PC-3 (cell line): ENCODE measurements around the gene GJE1. TPM values are rescaled to one million over a fixed set of nuclear protein-coding genes. Genes with fewer than 3 reads are reported as not detected.

Experiments
- ATAC-seq: fragments of 200-7000 bp; cut with Tn5 transposase; 2 replicates; pipeline ENCODE4 v1.9.1; 2020; ENCODE audit warnings: mild to moderate bottlenecking, moderate library complexity
- BruUV-seq: library from RNA; stranded (reverse); fragments of 400-500 nt; replicated peaks from 2 replicates; lab custom pipeline; 2021; lab: Mats Ljungman, UMichigan
- CTCF ChIA-PET: fragments of 300-600 bp; sonication (Branson Sonifier 250); formaldehyde crosslinking; loops from one replicate; lab custom pipeline; 2022; ENCODE audit warnings: antibody characterized with exemption; lab: Charles Lee
- POLR2A ChIA-PET: fragments of 300-600 bp; sonication (Branson Sonifier 250); formaldehyde crosslinking; loops from one replicate; lab custom pipeline; 2022; ENCODE audit warnings: antibody characterized with exemption; ENCODE audit not compliant: unreplicated experiment; lab: Charles Lee
- DNase-seq: peaks from one replicate; pipeline ENCODE4 v3.0.0-alpha.2; 2015
- H2AFZ ChIP-seq: fragments of 300-600 bp; sonication (generic); 2 replicates; pipeline ENCODE4 v1.6.0; 2016; ENCODE audit warnings: antibody characterized with exemption, low read length
- H3F3A ChIP-seq: fragments of 300-600 bp; sonication (generic); one replicate; pipeline ENCODE4 v1.6.0; 2017; ENCODE audit warnings: antibody characterized with exemption, low read length, control low read depth, mild to moderate bottlenecking; ENCODE audit not compliant: unreplicated experiment
- H3K27ac ChIP-seq: fragments of 300-600 bp; sonication (generic); 2 replicates; pipeline ENCODE4 v1.5.1; 2016; ENCODE audit warnings: mild to moderate bottlenecking, low read length
- H3K27me3 ChIP-seq: fragments of 300-600 bp; sonication (generic); 2 replicates; pipeline ENCODE4 v1.6.1; 2016; ENCODE audit warnings: low read length, mixed read lengths
- H3K36me3 ChIP-seq: fragments of 300-600 bp; sonication (generic); 2 replicates; pipeline ENCODE4 v1.6.1; 2016; ENCODE audit warnings: low read depth, mixed run types, low read length, mixed read lengths
- H3K4me1 ChIP-seq: fragments of 300-600 bp; sonication (generic); 2 replicates; pipeline ENCODE4 v1.5.1; 2016; ENCODE audit warnings: low read length; ENCODE audit not compliant: insufficient read depth
- H3K4me2 ChIP-seq: fragments of 300-600 bp; sonication (generic); 2 replicates; pipeline ENCODE4 v1.6.0; 2016; ENCODE audit warnings: low read length
- H3K4me3 ChIP-seq: fragments of 300-600 bp; sonication (generic); 2 replicates; pipeline ENCODE4 v1.5.1; 2016; ENCODE audit warnings: mild to moderate bottlenecking, low read length, mixed read lengths
- H3K79me2 ChIP-seq: fragments of 300-600 bp; sonication (generic); 2 replicates; pipeline ENCODE4 v1.6.1; 2017; ENCODE audit warnings: low read length, mixed read lengths
- H3K9ac ChIP-seq: fragments of 300-600 bp; sonication (generic); 2 replicates; pipeline ENCODE4 v1.6.0; 2016; ENCODE audit warnings: mild to moderate bottlenecking, low read length
- H3K9me2 ChIP-seq: fragments of 300-600 bp; sonication (generic); replicated peaks from 2 replicates; pipeline ENCODE4 v1.6.1; 2016; ENCODE audit warnings: mixed run types, low read length, mixed read lengths
- H3K9me3 ChIP-seq: fragments of 300-600 bp; sonication (generic); 2 replicates; pipeline ENCODE4 v1.6.1; 2016; ENCODE audit warnings: low read length, mixed read lengths
- H4K20me1 ChIP-seq: fragments of 300-600 bp; sonication (generic); 2 replicates; pipeline ENCODE4 v1.6.1; 2016; ENCODE audit warnings: low read length, mixed read lengths
- CTCF ChIP-seq: fragments of 300-600 bp; sonication (generic); conservative IDR thresholded peaks from 2 replicates; pipeline ENCODE4 v1.5.1; 2017; ENCODE audit warnings: antibody characterized with exemption, low read depth, mild to moderate bottlenecking, low read length
- EZH2 ChIP-seq: fragments of 300-600 bp; sonication (generic); IDR thresholded peaks from one replicate; pipeline ENCODE4 v1.6.1; 2017; ENCODE audit warnings: antibody characterized with exemption, mild to moderate bottlenecking, low read length; ENCODE audit not compliant: unreplicated experiment
- EZH2phosphoT487 ChIP-seq: fragments of 300-600 bp; sonication (generic); IDR thresholded peaks from 2 replicates; pipeline ENCODE4 v1.6.1; 2018; ENCODE audit warnings: mild to moderate bottlenecking, antibody characterized with exemption, low read length, borderline replicate concordance
- intact Hi-C: fragments of 100-400 bp; cut with micrococcal nuclease; formaldehyde crosslinking; loops from 2 replicates; pipeline ENCODE4 v1.9.0; 2023
- total RNA-seq: library from RNA; depleted of rRNA; stranded (reverse); fragments of >200 nt; gene quantifications from 2 replicates; pipeline ENCODE4 v1.2.3, GENCODE V29; 2014; rRNA removed

The GJE1 gene
- total RNA-seq, 1 experiment from 2014 or later, result not detected

GRCh38 chr6:142182004-142182403 lies 49.3 kb downstream of the GJE1 start:
- Histone ChIP-seq H3K9me2 (no peaks in the 10 kb centered on the region), H2AFZ (no peak overlapping the region), H3K4me3 (no peak overlapping the region), H3K27ac (no peak overlapping the region), H3K36me3 (peaks cover 8% of the 10 kb centered on the region), H4K20me1 (no peaks in the 10 kb centered on the region), H3K4me1 (no peaks in the 10 kb centered on the region), H3K9ac (no peak overlapping the region), H3K4me2 (no peak overlapping the region), H3K9me3 (no peaks in the 10 kb centered on the region), H3K27me3 (no peaks in the 10 kb centered on the region), H3F3A (no peaks in the 10 kb centered on the region), H3K79me2 (no peaks in the 10 kb centered on the region)
- no peak for ATAC-seq
- POLR2A ChIA-PET, result no interaction called here
- DNase-seq, result no peak
- intact Hi-C loops, result no loop called here
- TF ChIP-seq EZH2 (no peak), EZH2phosphoT487 (no peak), CTCF (no peak)
- BruUV-seq, result no TSS peak
- CTCF ChIA-PET, result no interaction called here

- no peaks in the 10 kb centered on the region for H3K9me3 ChIP-seq
- H3K27me3 ChIP-seq, result no peaks in the 10 kb centered on the region
- H3K79me2 ChIP-seq, result no peaks in the 10 kb centered on the region
- ATAC-seq (no peak), DNase-seq (no peak)
- no peaks in the 10 kb centered on the region for H3K4me1 ChIP-seq
- ChIA-PET CTCF (no interaction called here), POLR2A (no interaction called here)
- H3K9me2 ChIP-seq, result no peaks in the 10 kb centered on the region
- no peak overlapping the region for H3K27ac ChIP-seq
- no TSS peak for BruUV-seq
- H3K36me3 ChIP-seq, result no peaks in the 10 kb centered on the region
- H3K9ac ChIP-seq, result no peak overlapping the region
- no peak for TF ChIP-seq CTCF
- TF ChIP-seq EZH2phosphoT487, result no peak
- no peak for TF ChIP-seq EZH2
- no peak overlapping the region for H2AFZ ChIP-seq
- intact Hi-C loops, result no loop called here
- H3K4me3 ChIP-seq, result no peak overlapping the region
- H3F3A ChIP-seq, result no peaks in the 10 kb centered on the region
- no peak overlapping the region for H3K4me2 ChIP-seq
- H4K20me1 ChIP-seq, result no peaks in the 10 kb centered on the region
These were observed 50.6 kb downstream of the GJE1 start for GRCh38 chr6:142183351-142183750.

- Histone ChIP-seq H3K9me2 (no peaks in the 10 kb centered on the region), H3K27me3 (no peaks in the 10 kb centered on the region), H3K4me1 (no peaks in the 10 kb centered on the region), H3K79me2 (no peaks in the 10 kb centered on the region), H3K9me3 (no peaks in the 10 kb centered on the region), H3K4me2 (no peak overlapping the region), H2AFZ (no peak overlapping the region), H3K9ac (no peak overlapping the region), H3F3A (no peaks in the 10 kb centered on the region), H3K36me3 (no peaks in the 10 kb centered on the region), H3K27ac (no peak overlapping the region), H3K4me3 (no peak overlapping the region), H4K20me1 (no peaks in the 10 kb centered on the region)
- intact Hi-C loops, result no loop called here
- DNase-seq (peak; percentile 24), ATAC-seq (no peak)
- ChIA-PET POLR2A (no interaction called here), CTCF (no interaction called here)
- no TSS peak for BruUV-seq
- TF ChIP-seq EZH2 (no peak), CTCF (no peak), EZH2phosphoT487 (no peak)
These were observed 51.6 kb downstream of the GJE1 start for GRCh38 chr6:142184307-142184706.

Other genes starting within 250 kb of the GJE1 start
- gene NMBR, start 14.2 kb downstream of the GJE1 start, total RNA-seq, result not detected in 2 replicates
- gene VTA1, start 14.3 kb downstream of the GJE1 start, total RNA-seq, result 35.9 and 38.6 TPM in 2 replicates
- gene ADGRG6, start 169.1 kb downstream of the GJE1 start, total RNA-seq, result 50.4 and 73.2 TPM in 2 replicates